ENCODE results near the gene EID2.

DNA sequence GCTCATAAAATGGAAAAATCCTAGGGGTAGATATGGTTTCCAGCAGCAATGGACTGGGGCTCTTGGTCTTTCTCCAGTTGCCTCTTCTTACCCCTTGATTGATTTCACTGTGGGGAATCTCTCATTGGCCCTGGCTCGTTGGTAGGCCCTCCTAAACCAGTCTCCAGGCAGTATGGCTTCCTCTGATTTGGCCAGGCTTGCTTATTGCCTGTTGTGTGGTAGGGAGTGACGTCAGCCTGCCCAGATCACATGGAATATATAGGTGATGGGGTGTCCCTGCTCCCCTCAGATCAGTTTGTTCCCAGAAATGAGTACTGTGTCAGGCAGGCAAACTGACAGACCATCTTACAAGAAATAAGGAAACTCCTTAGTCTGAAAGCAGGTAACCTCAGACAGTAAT, 30.7 kb downstream of the EID2 start:
- TF ChIP-seq, protein P1, sequence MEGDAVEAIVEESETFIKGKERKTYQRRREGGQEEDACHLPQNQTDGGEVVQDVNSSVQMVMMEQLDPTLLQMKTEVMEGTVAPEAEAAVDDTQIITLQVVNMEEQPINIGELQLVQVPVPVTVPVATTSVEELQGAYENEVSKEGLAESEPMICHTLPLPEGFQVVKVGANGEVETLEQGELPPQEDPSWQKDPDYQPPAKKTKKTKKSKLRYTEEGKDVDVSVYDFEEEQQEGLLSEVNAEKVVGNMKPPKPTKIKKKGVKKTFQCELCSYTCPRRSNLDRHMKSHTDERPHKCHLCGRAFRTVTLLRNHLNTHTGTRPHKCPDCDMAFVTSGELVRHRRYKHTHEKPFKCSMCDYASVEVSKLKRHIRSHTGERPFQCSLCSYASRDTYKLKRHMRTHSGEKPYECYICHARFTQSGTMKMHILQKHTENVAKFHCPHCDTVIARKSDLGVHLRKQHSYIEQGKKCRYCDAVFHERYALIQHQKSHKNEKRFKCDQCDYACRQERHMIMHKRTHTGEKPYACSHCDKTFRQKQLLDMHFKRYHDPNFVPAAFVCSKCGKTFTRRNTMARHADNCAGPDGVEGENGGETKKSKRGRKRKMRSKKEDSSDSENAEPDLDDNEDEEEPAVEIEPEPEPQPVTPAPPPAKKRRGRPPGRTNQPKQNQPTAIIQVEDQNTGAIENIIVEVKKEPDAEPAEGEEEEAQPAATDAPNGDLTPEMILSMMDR (IDR thresholded peaks at IDR 0.05 in 8 of 11, conservative IDR thresholded peaks at IDR 0.05 in 3 of 11), result no peak
- TF ChIP-seq POLR2A (IDR thresholded peaks at IDR 0.05), result no peak

All from spleen (tissue), 7 donors.